ENCODE results near the gene MINDY4.

DNA sequence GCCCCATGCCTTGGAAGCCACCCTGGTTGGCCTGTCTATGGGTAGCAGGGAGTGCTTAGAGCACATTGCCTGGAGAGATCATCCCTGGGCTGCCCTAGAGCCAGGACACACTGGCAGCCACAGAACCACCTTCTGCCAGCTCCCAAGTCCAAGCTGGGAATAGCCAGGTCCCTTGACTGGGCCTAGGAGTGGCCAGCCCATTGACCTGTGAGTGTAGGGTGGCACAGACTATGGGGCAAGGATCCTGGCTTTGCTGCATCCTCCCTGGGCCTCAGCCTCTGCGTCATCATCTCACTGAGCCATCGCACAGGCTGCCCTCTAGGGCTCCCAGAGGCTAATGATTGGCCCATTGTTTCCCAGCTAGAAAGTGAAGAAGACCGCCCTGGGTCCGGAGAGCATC, 147.5 kb downstream of the MINDY4 start:
- TF ChIP-seq EZH2 (IDR thresholded peaks at IDR 0.05; ENCODE audit: low read length, unreplicated experiment): no peak
- TF ChIP-seq, protein P1, sequence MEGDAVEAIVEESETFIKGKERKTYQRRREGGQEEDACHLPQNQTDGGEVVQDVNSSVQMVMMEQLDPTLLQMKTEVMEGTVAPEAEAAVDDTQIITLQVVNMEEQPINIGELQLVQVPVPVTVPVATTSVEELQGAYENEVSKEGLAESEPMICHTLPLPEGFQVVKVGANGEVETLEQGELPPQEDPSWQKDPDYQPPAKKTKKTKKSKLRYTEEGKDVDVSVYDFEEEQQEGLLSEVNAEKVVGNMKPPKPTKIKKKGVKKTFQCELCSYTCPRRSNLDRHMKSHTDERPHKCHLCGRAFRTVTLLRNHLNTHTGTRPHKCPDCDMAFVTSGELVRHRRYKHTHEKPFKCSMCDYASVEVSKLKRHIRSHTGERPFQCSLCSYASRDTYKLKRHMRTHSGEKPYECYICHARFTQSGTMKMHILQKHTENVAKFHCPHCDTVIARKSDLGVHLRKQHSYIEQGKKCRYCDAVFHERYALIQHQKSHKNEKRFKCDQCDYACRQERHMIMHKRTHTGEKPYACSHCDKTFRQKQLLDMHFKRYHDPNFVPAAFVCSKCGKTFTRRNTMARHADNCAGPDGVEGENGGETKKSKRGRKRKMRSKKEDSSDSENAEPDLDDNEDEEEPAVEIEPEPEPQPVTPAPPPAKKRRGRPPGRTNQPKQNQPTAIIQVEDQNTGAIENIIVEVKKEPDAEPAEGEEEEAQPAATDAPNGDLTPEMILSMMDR (conservative IDR thresholded peaks at IDR 0.05; ENCODE audit: low read depth, low read length): no peak

Data from PC-3 (cell line).